ENCODE data around the gene SLC4A2. TPM values are rescaled to one million over a fixed set of nuclear protein-coding genes. Genes with fewer than 3 reads are reported as not detected.
A peak's percentile ranks its signal among the peaks of the same experiment; 100 is the strongest.

SLC4A2 gene
- total RNA-seq, 1 experiment from 2014 or later, result 100 TPM

GRCh38 chr7:151102991-151103390 is 43.6 kb downstream of the SLC4A2 start:
- H3K27ac ChIP-seq, result no peak overlapping the region
- H3K36me3 ChIP-seq, result peaks cover 3% of the 10 kb centered on the region; the same call in 1 of the 2 replicates

GRCh38 chr7:151103973-151104372 is 44.6 kb downstream of the SLC4A2 start:
- H3K4me1 ChIP-seq (replicated peaks), result peaks cover 9% of the 10 kb centered on the region
- no peak overlapping the region for H3K4me3 ChIP-seq
- H3K27ac ChIP-seq, result no peak overlapping the region
- H3K27me3 ChIP-seq (replicated peaks), result no peaks in the 10 kb centered on the region
- H3K36me3 ChIP-seq, result peaks cover 3% of the 10 kb centered on the region; the same call in 1 of the 2 replicates
- no peak for DNase-seq (ENCODE audit: low read depth in 1 of 2, low spot score in 2 of 2)
- H3K9me3 ChIP-seq (replicated peaks), result no peaks in the 10 kb centered on the region

More at GRCh38 chr7:151102991-151103390, 43.6 kb downstream of the SLC4A2 start:
- peaks cover 9% of the 10 kb centered on the region for H3K4me1 ChIP-seq (replicated peaks)
- no peaks in the 10 kb centered on the region for H3K9me3 ChIP-seq (replicated peaks)
- H3K27me3 ChIP-seq (replicated peaks), result no peaks in the 10 kb centered on the region
- no peak for DNase-seq (ENCODE audit: low read depth in 1 of 2, low spot score in 2 of 2)
- no peak overlapping the region for H3K4me3 ChIP-seq

GRCh38 chr7:151104411-151105235 is 45.2 kb downstream of the SLC4A2 start:
- peak in 1 of 2 experiments; percentile 37 for DNase-seq (ENCODE audit: low read depth in 1 of 2, low spot score in 2 of 2)
- no peak overlapping the region for H3K27ac ChIP-seq
- peaks cover 3% of the 10 kb centered on the region; the same call in 1 of the 2 replicates for H3K36me3 ChIP-seq

GRCh38 chr7:151107882-151108281 is 48.5 kb downstream of the SLC4A2 start:
- Histone ChIP-seq H3K27ac (no peak overlapping the region), H3K9me3 (replicated peaks) (no peaks in the 10 kb centered on the region), H3K36me3 (peaks cover 3% of the 10 kb centered on the region; the same call in 1 of the 2 replicates), H3K27me3 (replicated peaks) (no peaks in the 10 kb centered on the region), H3K4me1 (replicated peaks) (peaks cover 23% of the 10 kb centered on the region), H3K4me3 (no peak overlapping the region)
- DNase-seq (ENCODE audit: low read depth in 1 of 2, low spot score in 2 of 2), result no peak

More at GRCh38 chr7:151104411-151105235, 45.2 kb downstream of the SLC4A2 start:
- peaks cover 15% of the 10 kb centered on the region for H3K4me1 ChIP-seq (replicated peaks)
- no peak overlapping the region for H3K4me3 ChIP-seq
- H3K27me3 ChIP-seq (replicated peaks), result no peaks in the 10 kb centered on the region
- no peaks in the 10 kb centered on the region for H3K9me3 ChIP-seq (replicated peaks)

GRCh38 chr7:151109094-151110048 is 50.0 kb downstream of the SLC4A2 start:
- Histone ChIP-seq H3K27me3 (replicated peaks) (no peaks in the 10 kb centered on the region), H3K4me3 (no peak overlapping the region), H3K27ac (no peak overlapping the region), H3K36me3 (peaks cover 3% of the 10 kb centered on the region; the same call in 1 of the 2 replicates), H3K9me3 (replicated peaks) (no peaks in the 10 kb centered on the region), H3K4me1 (replicated peaks) (peaks cover 38% of the 10 kb centered on the region)
- no peak for DNase-seq (ENCODE audit: low read depth in 1 of 2, low spot score in 2 of 2)

- peaks cover 3% of the 10 kb centered on the region; the same call in 1 of the 2 replicates for H3K36me3 ChIP-seq
- H3K9me3 ChIP-seq (replicated peaks), result no peaks in the 10 kb centered on the region
- H3K27me3 ChIP-seq (replicated peaks), result no peaks in the 10 kb centered on the region
- no peak overlapping the region for H3K4me3 ChIP-seq
- no peak for DNase-seq (ENCODE audit: low read depth in 1 of 2, low spot score in 2 of 2)
- H3K4me1 ChIP-seq (replicated peaks), result peaks cover 31% of the 10 kb centered on the region
- no peak overlapping the region for H3K27ac ChIP-seq
Observed at GRCh38 chr7:151110236-151110940, 51.0 kb downstream of the SLC4A2 start.

GRCh38 chr7:151110941-151111645 is 51.7 kb downstream of the SLC4A2 start:
- Histone ChIP-seq H3K4me3 (no peak overlapping the region), H3K27me3 (replicated peaks) (no peaks in the 10 kb centered on the region), H3K36me3 (peaks cover 9% of the 10 kb centered on the region), H3K27ac (no peak overlapping the region), H3K9me3 (replicated peaks) (no peaks in the 10 kb centered on the region), H3K4me1 (replicated peaks) (peaks cover 31% of the 10 kb centered on the region)
- peak; percentile 68 to 76 for DNase-seq (ENCODE audit: low read depth in 1 of 2, low spot score in 2 of 2)

GRCh38 chr7:151113344-151114150 is 54.2 kb downstream of the SLC4A2 start:
- peak; percentile 87 to 91 for DNase-seq (ENCODE audit: low read depth in 1 of 2, low spot score in 2 of 2)
- Histone ChIP-seq H3K36me3 (peaks cover 23% of the 10 kb centered on the region), H3K4me3 (peak overlapping the region; percentile 5; the same call in 1 of the 2 replicates), H3K9me3 (replicated peaks) (no peaks in the 10 kb centered on the region), H3K4me1 (replicated peaks) (peaks cover 31% of the 10 kb centered on the region), H3K27ac (peak overlapping the region; percentile 72), H3K27me3 (replicated peaks) (no peaks in the 10 kb centered on the region)

GRCh38 chr7:151114151-151115090 is 55.0 kb downstream of the SLC4A2 start:
- Histone ChIP-seq H3K9me3 (replicated peaks) (no peaks in the 10 kb centered on the region), H3K36me3 (peaks cover 27% of the 10 kb centered on the region), H3K27ac (peak overlapping the region; percentile 72), H3K4me1 (replicated peaks) (peaks cover 28% of the 10 kb centered on the region), H3K4me3 (peak overlapping the region; percentile 5; the same call in 1 of the 2 replicates), H3K27me3 (replicated peaks) (no peaks in the 10 kb centered on the region)
- no peak for DNase-seq (ENCODE audit: low read depth in 1 of 2, low spot score in 2 of 2)

- no peak for DNase-seq (ENCODE audit: low read depth in 1 of 2, low spot score in 2 of 2)
- Histone ChIP-seq H3K27me3 (replicated peaks) (no peaks in the 10 kb centered on the region), H3K4me1 (replicated peaks) (peaks cover 26% of the 10 kb centered on the region), H3K27ac (no peak overlapping the region), H3K36me3 (peaks cover 33% of the 10 kb centered on the region), H3K4me3 (no peak overlapping the region), H3K9me3 (replicated peaks) (no peaks in the 10 kb centered on the region)
Observed at GRCh38 chr7:151115121-151115835, 55.9 kb downstream of the SLC4A2 start.
